ENCODE measurements around the gene VKORC1.
A peak's percentile ranks its signal among the peaks of the same experiment; 100 is the strongest.

GRCh38 chr16:31142109-31143010 is 47.8 kb upstream of the VKORC1 start:
- peak; percentile 98 to 100 (median 99) for TF ChIP-seq CTCF (IDR thresholded peaks at IDR 0.05 in 4 of 5, conservative IDR thresholded peaks at IDR 0.05 in 1 of 5)
- peak; percentile 28 to 46 for TF ChIP-seq POLR2A (IDR thresholded peaks at IDR 0.05)
